GM21381 (cell line): ENCODE measurements around the gene USP7.

ENCODE experiments used
- ATAC-seq: cut with Tn5 transposase; IDR thresholded peaks from one replicate; pipeline ENCODE4 v1.9.1; 2021; ENCODE audit warnings: mild to moderate bottlenecking, moderate library complexity; ENCODE audit not compliant: unreplicated experiment

The USP7 gene

DNA sequence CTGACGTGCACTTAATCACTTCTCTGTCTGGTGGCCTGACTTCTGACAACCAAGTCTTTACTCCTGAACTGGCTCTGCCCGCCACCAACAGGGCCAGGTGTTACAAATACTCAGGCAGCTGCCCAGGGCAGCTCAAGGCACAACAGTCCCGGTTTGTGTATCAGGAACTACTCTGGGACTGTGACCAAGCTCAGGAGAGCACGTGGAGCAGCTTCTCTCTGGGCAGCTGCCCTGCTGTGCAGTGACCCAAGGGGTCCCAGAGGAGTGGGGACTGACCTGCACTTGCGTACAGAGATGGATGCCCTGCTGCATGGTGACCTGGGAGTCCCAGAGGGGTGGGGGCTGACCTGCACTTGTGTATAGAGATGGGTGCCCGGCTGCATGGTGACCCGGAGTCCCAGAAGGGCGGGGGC lies 59.7 kb downstream of the USP7 start:
- no peak for ATAC-seq

DNA sequence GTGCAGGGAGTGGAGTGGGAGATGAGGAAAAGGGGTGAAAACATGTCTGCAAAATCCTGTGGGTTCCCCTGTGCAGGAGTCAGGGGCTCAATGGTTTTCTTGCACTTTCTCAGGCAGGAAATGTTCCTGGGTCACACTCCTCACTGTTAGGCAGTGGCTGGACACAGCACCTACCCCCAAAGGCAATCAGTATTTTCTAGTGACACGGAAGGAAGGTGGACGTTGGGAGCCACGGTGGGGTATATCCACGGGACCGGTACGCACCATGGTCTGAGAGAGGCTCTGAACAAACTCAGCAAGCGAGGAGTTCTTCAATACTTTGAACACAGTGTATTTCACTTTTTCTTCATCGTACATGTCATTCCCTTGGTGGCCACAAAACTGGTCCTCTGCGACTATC lies 60.7 kb downstream of the USP7 start:
- ATAC-seq: no peak

DNA sequence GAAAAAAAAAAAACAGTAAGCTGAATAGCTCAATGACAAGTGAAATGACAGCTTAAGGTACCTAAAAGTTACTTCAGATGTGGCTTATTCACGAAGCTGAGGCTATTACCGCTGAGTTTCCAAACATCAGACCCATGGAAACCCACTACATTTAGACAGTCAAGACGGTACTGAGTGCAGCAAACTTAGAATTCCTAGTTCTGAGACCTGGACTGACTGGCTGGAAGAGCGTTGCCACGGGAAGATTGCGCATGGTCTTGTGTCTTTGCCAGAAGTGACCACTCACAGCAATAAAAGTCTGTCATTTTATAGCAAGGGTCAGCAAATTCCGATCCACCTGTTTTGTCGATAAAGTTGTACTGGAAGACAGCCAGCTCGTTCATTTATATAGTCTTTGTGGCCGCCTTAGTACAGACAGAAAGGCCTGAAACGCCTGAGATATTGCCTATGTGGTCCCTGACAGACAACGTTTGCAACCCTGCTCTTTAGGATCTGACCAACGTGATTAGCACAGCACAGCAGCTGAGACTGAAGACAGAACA lies 62.3 kb downstream of the USP7 start:
- no peak for ATAC-seq

DNA sequence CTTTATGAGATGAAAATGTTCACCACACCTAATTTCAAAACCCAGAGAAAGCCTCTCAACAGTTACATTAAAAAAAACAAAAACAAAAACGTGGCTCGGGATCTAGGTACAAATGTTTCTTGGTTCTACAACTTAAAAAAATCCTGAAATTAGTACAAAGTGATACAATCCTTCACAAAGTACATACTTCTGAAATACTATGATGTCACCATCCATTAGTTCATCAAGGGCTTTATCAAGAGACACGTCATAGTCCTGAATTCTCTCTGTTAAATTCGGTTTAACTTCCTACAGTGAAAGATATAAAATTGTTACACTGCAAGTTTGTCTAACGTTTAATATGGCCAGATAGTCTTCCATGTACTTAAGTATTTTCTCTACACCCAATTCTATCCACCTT lies 63.4 kb downstream of the USP7 start:
- ATAC-seq: no peak

DNA sequence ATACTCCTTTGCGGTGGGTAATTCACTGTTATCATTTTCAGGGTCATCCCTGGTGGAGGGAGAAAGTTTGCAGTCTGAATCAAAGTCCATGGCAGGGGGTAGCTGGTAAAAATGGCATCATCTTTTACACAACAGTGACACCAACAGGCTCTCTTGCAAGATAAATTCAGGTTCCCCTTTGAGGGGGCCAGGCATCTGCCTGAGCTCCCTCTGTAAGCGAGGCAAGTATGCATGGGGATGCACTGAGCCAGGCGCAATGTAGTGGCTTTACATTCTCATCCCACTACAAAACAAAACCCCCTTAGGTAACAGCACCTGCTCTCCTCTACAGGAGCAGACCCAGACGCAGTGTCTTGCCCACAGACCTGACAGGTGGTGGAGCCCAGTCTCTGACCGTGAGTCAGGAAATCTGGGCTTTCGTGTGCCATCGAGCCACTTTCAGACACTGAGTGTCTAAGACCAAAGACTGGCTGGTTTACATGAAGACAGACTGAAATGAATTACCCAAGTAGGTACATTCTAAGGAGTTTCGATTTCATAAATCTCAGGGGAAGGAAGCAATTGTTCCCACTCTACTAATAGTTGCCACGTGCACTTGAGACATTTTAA lies 63.9 kb downstream of the USP7 start:
- ATAC-seq: no peak

DNA sequence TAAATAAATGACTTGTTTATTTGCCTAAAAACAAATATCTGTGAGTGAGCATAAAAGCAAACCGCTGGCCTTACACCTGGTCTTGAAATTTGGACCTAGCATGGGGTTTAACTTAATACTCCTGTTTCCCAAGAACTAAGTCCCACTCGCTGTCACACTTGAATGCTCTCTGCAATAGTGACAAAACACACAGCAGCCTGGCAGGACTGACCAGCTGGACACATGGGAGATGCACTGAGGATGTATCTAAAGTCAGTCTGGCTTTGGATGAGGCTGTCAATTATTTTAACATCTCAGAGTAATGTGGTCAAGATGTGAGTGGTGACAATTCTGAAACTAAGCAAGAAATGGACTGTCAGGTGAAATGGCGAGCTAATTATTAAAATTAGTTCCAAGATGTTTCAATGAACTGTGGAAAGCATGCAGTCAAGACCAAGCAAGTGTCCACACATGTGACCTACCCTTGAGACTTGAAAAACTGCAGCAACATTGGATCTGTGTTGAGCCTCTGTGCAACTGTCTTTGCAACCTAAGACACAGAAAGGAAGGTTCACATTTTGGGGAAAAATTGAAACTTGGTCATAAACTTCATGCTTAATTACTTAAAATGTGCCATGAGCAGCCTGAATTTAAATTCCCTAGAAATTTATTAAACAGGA lies 64.9 kb downstream of the USP7 start:
- ATAC-seq: no peak

DNA sequence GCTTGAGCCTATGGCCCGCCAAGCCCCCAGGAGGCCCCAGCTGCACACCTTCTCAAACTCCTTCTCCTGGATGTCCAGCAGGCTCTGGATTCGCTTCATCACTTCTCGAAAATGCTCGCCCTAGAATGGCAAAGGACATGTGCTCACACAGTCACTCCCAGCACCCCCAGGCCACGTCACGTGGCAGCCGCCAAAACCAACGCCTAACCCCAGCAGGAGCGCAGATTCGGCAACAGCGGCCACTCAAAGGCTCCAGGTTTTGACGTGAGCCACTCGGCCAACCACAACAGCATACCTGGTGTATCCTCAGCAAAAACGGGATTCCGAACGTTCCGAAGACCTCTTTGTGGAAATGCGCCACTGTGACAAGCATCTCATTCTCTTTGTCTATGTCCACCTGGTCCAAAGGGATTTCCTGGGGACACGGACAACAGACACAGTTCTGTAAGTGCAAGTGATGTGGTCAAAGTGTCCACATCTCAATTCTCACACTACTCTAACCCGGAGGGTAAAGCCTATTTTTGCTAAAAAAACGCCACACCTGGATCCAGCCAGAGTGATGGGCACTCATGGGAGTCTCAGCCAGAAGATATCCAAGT lies 68.9 kb downstream of the USP7 start:
- ATAC-seq: no peak

DNA sequence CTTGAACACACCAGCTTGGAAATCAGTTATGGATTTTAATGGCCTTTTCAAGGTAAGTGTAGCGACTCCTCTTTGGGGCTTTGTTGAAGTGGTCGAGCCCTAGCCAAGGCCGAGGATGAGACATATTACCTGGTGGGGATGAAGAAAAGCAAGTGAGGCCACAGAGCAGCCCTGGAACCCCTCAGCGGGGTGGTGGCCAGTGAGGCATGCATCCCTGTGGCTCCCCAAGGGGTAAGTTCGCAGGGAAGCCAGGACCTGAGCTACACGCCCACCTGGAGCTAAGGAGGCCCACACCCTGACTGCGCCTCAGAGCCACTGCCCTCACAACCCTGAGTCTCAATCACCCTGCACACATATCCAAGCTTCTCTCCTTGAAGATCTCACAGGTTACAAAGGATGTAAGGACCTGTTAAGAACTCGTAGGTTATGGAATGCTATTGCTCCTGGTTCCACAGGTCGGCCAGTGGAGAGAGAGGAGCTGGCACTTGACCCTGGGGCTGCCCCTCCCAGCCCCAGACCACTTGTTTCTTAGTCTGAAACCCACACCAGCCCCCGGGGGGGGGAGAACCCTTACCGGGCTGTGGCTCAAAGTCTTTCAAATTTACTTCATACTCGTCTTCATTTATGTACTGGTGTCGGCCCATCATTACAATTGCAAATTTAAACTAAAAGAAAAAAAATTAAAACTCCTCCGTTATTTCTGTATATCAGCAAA lies 69.6 kb downstream of the USP7 start:
- ATAC-seq: no peak

DNA sequence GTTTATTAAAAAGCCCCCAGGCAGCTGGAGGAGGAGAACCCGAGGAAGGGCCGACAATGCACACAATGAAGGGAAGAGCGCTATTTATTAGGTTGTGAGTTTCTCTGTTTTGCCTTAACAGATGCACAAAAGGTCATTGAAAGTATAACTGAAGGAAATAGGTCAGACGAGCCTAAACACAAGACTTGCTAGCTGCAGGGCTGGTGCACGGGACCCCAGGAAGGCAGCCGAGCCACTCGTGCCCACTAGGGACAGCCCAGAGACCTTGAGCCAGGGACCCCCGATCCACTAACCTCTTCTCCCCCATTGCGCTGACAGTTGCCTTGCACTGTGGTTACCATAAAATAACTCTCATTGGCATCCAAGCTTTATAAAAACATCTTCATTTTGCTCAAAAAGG lies 70.3 kb downstream of the USP7 start:
- no peak for ATAC-seq

DNA sequence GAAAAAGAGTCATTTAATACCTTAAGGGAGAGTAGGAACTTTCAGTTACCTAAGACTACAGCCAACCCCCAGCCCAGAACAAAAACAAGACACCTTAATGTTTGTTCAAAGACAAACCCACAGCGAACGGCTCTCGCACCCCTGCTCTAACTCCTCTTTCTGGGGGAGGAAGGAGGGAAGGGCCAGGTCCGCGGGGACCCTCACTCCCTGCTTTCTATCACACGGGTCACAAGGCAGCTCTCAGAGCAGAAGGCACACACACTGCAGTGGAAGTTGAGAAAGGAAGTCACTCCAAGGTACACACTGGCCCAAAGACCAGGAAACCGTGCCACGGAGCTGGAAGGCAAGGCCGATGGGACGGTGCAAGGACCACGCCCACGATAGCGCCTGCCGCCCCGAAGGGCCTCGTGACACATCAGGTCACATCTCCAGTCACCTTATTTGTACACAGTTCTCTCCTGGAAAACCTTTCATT lies 71.6 kb downstream of the USP7 start:
- ATAC-seq: peak; percentile 22

DNA sequence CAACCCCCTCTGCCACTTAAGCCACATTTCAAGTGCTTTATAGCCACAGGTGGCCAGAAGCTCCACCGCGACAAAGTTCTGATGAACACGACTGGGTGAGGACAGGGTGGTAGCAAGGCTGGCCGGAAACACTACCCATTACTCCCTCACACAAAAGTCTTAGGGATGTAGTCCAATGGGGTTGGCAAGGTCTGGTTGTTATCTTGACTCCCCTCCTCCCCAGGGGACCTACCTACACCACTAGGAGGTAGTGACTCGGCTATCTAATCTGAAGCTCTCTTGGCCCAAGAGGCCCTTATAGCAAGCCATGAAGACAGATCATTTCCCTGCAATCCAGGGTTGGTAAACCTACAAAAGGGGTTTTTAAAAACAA lies 73.2 kb downstream of the USP7 start:
- no peak for ATAC-seq

DNA sequence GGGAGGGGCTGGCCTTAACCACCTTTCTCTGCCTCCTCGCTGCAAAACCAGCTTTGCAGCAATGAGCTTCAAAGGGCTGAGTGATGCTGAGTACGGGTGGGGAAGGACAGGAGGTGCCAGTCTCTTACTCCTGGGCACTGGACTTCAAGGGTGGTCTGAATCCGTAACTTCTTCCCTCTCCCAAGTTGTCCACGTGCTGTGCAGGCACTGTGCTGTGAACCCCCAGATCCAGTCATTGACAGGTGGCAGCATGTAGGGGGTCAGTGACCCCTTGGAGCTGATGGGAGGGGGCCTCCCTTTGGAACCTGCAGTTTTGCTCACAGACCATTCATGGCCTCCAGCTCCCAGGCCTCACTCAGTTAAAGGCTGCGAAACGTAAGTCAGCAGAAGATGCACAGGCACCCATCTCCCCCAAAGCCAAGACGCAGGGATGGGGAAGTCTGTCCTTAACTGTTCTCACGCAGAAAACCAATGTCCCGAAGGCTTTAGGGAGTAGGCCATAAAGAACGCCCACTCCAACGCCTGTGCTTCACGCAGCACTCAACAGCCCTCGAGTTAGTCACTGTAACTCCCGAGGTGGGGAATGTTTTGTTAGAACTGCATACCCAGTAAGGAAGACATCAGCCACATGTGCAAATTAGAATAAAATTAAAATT lies 73.7 kb downstream of the USP7 start:
- ATAC-seq: no peak

DNA sequence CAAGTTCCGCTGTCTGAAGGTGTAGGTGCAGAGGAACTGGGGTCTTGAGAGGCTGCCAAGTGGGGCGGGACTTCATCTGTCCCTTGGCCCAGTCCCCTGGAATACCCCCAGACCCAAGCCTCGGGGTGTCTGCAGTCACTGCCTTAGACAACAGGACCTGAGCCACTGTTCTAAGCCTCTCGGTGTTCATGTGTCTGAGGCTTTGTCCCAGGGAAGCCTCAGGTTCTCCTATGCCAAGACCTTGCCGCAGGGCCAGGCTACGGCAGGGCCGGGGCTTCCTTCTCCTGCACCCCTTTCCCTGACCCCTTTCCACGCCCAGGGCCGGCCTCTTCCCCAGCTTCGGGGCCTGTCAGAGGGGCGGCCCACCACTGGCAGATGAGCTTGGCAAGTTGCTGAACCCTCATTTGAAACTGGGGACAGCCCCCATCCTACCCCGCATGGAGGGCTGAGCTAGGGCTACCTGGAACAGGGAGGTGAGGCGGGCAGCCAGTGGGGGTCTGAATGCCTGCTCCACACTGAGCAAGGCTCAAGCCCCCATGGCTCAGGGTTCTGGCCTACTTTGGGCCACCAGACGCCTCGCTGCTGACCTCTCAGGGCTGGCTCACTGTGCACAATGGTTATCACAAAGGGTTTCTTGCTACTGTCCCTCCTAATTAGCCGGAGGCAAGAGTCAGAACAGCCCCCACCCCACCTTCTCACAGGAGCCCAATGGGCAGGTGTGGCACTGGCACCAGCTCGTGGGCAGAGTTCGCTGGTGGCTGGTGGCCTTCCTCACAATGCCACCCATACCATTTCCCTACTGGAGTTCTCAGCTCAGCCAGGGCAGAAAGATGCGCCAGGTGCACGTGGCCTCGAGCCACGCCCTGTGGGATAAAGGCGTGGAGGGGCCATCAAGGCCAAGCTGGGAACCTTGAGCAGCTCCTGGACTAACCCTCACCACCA lies 74.5 kb downstream of the USP7 start:
- ATAC-seq: no peak

DNA sequence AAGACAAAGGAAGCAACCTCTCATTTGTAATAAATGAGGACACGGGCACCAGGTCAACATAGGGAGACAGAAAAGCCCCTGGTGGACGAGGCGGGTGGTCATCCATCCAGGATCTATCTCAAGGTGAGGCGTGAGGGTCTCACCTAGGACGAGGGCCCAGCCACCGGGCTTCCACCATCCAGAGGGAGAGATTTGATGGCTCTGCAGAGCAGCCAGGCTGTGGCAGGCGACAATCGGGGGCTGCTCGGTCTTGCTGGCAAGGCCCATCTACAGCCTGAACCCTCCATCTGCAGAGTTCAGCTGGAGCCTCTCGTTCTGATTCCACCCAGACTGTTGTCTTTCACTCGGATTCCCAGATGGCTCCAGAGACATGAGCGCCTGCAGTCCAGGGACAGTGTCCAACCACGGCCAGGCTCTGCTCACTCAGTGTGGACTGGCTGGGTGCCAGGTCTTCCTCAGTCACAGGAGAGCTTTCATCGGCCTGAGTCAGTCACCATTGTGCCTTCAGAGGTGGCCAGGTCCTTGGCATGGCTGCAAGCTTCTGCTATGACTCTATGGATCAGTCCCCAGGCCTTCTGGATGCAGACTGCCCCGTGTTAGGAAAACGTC lies 75.7 kb downstream of the USP7 start:
- ATAC-seq: no peak

DNA sequence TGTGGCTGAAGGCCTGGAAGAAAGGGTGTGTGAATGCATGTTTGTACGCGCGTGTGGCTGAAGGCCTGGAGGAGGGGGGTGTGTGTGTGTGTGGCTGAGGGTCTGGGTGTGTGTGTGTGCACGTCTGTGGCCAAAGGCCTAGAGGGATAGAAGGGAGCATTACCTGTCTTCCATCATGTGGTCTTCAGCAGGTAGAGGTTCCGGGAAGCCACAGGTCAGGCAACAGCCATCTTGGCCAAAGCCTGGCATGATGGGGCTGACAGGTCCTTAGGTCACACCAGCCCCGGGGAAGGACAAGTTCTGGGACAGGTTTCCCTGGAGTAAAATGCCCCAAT lies 76.3 kb downstream of the USP7 start:
- ATAC-seq: no peak

DNA sequence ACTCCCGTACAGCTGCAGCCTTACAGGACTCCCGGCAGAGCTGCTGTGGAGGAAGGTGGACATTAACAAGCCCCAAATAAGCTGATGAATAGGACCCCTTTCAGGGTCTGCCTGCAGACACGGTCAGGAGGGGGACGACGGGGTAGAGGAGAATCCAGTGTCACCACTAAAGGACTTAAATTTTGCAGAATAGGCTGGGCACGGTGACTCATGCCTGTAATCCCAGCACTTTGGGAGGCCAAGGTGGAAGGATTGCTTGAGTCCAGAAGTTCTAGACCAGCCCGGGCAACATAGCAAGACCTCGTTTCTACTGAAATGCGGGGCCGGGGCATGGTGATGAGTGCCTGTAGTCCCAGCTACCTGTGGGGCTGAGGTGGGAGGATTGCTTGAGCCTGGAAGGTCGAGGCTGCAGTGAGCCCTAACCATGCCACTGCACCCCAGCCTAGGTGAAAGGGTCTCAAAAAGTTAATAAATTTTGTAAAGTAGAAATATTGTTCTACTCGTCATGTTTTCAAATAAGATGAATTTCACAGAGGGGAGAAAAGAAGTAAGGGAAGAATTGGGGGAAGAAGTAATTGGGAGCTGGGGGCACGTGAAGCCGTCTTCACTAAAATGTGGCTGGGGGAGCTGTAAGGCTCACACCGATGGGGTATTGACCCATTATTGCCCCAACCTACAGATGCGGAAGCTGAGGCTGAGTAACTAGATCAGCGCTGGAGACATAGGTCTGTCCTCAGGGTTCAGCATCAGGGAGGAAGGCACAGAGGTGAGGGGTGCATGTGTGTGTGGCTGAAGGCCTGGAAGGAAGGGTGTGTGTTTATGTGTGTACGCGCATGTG lies 76.9 kb downstream of the USP7 start:
- no peak for ATAC-seq

DNA sequence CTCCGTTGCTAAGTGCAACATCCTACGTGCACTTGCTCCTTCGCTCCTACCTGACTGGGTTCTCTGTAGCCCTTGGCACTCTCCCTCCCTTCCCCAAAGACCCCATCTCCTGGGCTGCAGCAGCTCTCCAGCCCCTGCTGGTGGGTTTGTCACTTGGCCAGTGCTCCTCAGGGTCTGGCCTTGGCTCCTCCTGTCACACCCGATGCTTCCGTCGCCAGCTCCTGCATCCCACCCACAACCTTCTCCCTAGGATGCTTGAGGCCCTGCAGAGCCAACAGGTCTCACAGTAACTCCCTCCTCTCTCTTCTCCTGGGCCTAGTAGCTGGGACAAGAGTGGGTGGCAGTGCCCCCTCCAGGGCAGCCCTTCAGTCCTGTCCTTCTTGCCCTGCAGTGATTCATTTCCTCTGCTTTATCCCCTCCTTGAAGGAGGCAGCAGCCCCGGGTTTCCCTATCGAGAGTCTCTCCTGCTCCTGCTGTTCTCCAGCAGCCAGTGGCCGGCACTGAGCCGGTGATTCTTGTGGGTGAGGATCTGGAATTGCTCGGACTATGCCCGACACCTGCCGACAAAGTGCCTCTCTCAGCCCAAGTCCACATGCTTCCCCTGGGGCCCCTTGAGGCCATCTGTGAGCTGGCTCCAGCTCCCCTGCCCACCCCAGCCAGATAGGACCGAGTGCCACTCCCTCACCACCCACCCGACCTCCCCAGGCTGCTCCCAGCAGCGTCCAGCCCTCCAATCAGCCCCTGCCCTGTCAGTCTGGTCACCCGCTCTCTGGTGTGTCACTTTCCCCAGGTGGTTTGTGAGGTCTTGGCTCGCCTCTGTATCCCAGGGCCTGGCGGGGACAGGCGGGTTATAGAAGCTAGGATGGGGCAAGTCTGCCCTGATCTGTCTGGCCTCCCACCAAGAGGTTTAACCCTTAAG lies 77.8 kb downstream of the USP7 start:
- ATAC-seq: no peak
